Keratinocyte (primary cell): ENCODE data around the gene CBX7. TPM values are rescaled to one million over a fixed set of nuclear protein-coding genes. Genes with fewer than 3 reads are reported as not detected.

Source experiments
- DNase-seq: peaks from one replicate; pipeline ENCODE4 v3.0.0-alpha.2; 2011; ENCODE audit warnings: low read depth, missing footprints, low spot score
- FAIRE-seq: peaks from 2 replicates; lab custom pipeline; 2011; peaks lifted over from hg19 to GRCh38; lab: Jason Lieb, UNC
- H2AFZ ChIP-seq: 2 replicates; pipeline ENCODE4 v1.6.0; 2012; ENCODE audit warnings: low read length, control low read depth, inconsistent platforms; ENCODE audit not compliant: control insufficient read depth
- H3K27ac ChIP-seq: 2 replicates; pipeline ENCODE4 v1.5.1; 2011; ENCODE audit warnings: low read length; ENCODE audit not compliant: control insufficient read depth, insufficient read depth
- H3K27me3 ChIP-seq: 3 replicates; pipeline ENCODE4 v1.6.0; 2011; ENCODE audit warnings: low read length; ENCODE audit not compliant: control insufficient read depth, insufficient read depth; ENCODE audit errors: extremely low read depth
- H3K36me3 ChIP-seq, 2 experiments: 2 replicates in 1 of 2; 3 replicates in 1 of 2; pipeline ENCODE4 v1.5.1; 2011; ENCODE audit warnings: low read length in 2 of 2, mild to moderate bottlenecking in 1 of 2; ENCODE audit not compliant: control insufficient read depth in 2 of 2, insufficient read depth in 2 of 2; ENCODE audit errors: extremely low read depth in 1 of 2
- H3K4me1 ChIP-seq: 3 replicates; pipeline ENCODE4 v1.5.1; 2011; ENCODE audit warnings: low read length; ENCODE audit not compliant: control insufficient read depth, insufficient read depth; ENCODE audit errors: extremely low read depth
- H3K4me2 ChIP-seq: 3 replicates; pipeline ENCODE4 v1.6.0; 2011; ENCODE audit warnings: low read depth, low read length; ENCODE audit not compliant: control insufficient read depth, insufficient read depth; ENCODE audit errors: extremely low read depth
- H3K4me3 ChIP-seq, 3 experiments: fragments of 200-600 bp in 1 of 3; sonication (generic) in 1 of 3; 2 replicates in 2 of 3; 3 replicates in 1 of 3; pipeline ENCODE4 v1.5.1; 2011 to 2016; ENCODE audit warnings: low read length in 3 of 3, mild to moderate bottlenecking in 3 of 3, control low read depth in 2 of 3, inconsistent platforms in 1 of 3, low read depth in 1 of 3, mixed read lengths in 1 of 3, mixed run types in 1 of 3, moderate library complexity in 1 of 3; ENCODE audit not compliant: control insufficient read depth in 2 of 3, insufficient read depth in 2 of 3; ENCODE audit errors: extremely low read depth in 1 of 3
- H3K79me2 ChIP-seq: 2 replicates; pipeline ENCODE4 v1.6.0; 2012; ENCODE audit warnings: low read length; ENCODE audit not compliant: control insufficient read depth, insufficient read depth
- H3K9ac ChIP-seq: 3 replicates; pipeline ENCODE4 v1.6.0; 2011; ENCODE audit warnings: low read length; ENCODE audit not compliant: control insufficient read depth, insufficient read depth; ENCODE audit errors: extremely low read depth
- H3K9me1 ChIP-seq: 3 replicates; pipeline ENCODE4 v1.6.0; 2011; ENCODE audit warnings: low read length; ENCODE audit not compliant: control insufficient read depth, insufficient read depth; ENCODE audit errors: extremely low read depth
- H3K9me3 ChIP-seq: 2 replicates; pipeline ENCODE4 v1.5.1; 2012; ENCODE audit warnings: low read depth, low read length; ENCODE audit not compliant: control insufficient read depth
- H4K20me1 ChIP-seq: 3 replicates; pipeline ENCODE4 v1.6.0; 2011; ENCODE audit warnings: low read length; ENCODE audit not compliant: control insufficient read depth, insufficient read depth; ENCODE audit errors: extremely low read depth
- CTCF ChIP-seq, 3 experiments: IDR thresholded peaks in 1 of 3; conservative IDR thresholded peaks in 1 of 3; optimal IDR thresholded peaks in 1 of 3; 2 replicates in 2 of 3; 3 replicates in 1 of 3; pipeline versions ENCODE3 to v1.5.1; 2011; ENCODE audit warnings: low read length in 3 of 3, mild to moderate bottlenecking in 3 of 3, moderate library complexity in 2 of 3, control low read depth in 1 of 3, inconsistent platforms in 1 of 3; ENCODE audit not compliant: insufficient read depth in 2 of 3; ENCODE audit errors: extremely low read depth in 1 of 3
- EZH2 ChIP-seq: IDR thresholded peaks from one replicate; pipeline ENCODE4 v1.6.1; 2012; ENCODE audit warnings: inconsistent platforms, mild to moderate bottlenecking, low read length, moderate library complexity
- dilution Hi-C: fragments of 300-500 bp; cut with MboI; formaldehyde crosslinking; loops from one replicate; pipeline ENCODE4 v1.7.0; 2020; ENCODE audit warnings: low sequenced_read_pairs; ENCODE audit not compliant: extremely low pct_ligation_motif_present
- polyA plus RNA-seq, 5 experiments: library from polyadenylated mRNA; depleted of rRNA in 3 of 5; stranded (reverse) in 3 of 5; stranded (forward) in 1 of 5; unstranded in 1 of 5; fragments of >200 nt; gene quantifications; 1 replicate in 1 of 5; 2 replicates in 3 of 5; 3 replicates in 1 of 5; pipeline versions ENCODE4 v1.2.1 to v1.2.3, GENCODE V29; 2011 to 2012; ENCODE audit warnings: missing spikeins in 2 of 5, low read depth in 1 of 5, low replicate concordance in 1 of 5

CBX7 gene
- polyA plus RNA-seq, 1 donor (not counting 4 experiments of a cell fraction or from before 2014, with no cell fraction given) = 1.3 TPM

- Histone ChIP-seq H3K27ac (no peak overlapping the region), H3K9me3 (no peaks in the 10 kb centered on the region), H3K4me1 (peaks cover 2% of the 10 kb centered on the region), H3K4me3 (no peak overlapping the region), H3K4me2 (no peak overlapping the region), H3K36me3 (no peaks in the 10 kb centered on the region), H3K27me3 (no peaks in the 10 kb centered on the region), H4K20me1 (no peaks in the 10 kb centered on the region), H3K9me1 (no peaks in the 10 kb centered on the region), H2AFZ (no peak overlapping the region), H3K9ac (no peak overlapping the region), H3K79me2 (no peaks in the 10 kb centered on the region)
- TF ChIP-seq CTCF (optimal IDR thresholded peaks at IDR 0.05 in 1 of 3, IDR thresholded peaks at IDR 0.05 in 1 of 3, conservative IDR thresholded peaks at IDR 0.05 in 1 of 3; ENCODE audit: extremely low read depth in 1 of 3, insufficient read depth in 2 of 3, low read length in 3 of 3) (no peak), EZH2 (no peak)
- DNase-seq (no peak), FAIRE-seq (no peak)
- dilution Hi-C loops = no loop called here
These were observed 31.6 kb upstream of the CBX7 start for GRCh38 chr22:39183991-39184585.

GRCh38 chr22:39182478-39183030 is 30.1 kb upstream of the CBX7 start:
- Histone ChIP-seq H3K4me2 (no peak overlapping the region), H3K9me1 (no peaks in the 10 kb centered on the region), H3K4me1 (peaks cover 2% of the 10 kb centered on the region), H3K27ac (no peak overlapping the region), H3K9me3 (no peaks in the 10 kb centered on the region), H3K79me2 (no peaks in the 10 kb centered on the region), H3K9ac (no peak overlapping the region), H3K4me3 (no peak overlapping the region), H3K36me3 (no peaks in the 10 kb centered on the region), H4K20me1 (no peaks in the 10 kb centered on the region), H3K27me3 (no peaks in the 10 kb centered on the region), H2AFZ (no peak overlapping the region)
- dilution Hi-C loops = no loop called here
- FAIRE-seq = no peak
- DNase-seq = no peak
- TF ChIP-seq EZH2 (no peak), CTCF (optimal IDR thresholded peaks at IDR 0.05 in 1 of 3, IDR thresholded peaks at IDR 0.05 in 1 of 3, conservative IDR thresholded peaks at IDR 0.05 in 1 of 3; ENCODE audit: extremely low read depth in 1 of 3, insufficient read depth in 2 of 3, low read length in 3 of 3) (no peak)
